ENCODE results near the gene SLC25A19. TPM values are rescaled to one million over a fixed set of nuclear protein-coding genes. Genes with fewer than 3 reads are reported as not detected.

Gene SLC25A19
- total RNA-seq, 1 experiment from 2014 or later, result 19.4 TPM

DNA sequence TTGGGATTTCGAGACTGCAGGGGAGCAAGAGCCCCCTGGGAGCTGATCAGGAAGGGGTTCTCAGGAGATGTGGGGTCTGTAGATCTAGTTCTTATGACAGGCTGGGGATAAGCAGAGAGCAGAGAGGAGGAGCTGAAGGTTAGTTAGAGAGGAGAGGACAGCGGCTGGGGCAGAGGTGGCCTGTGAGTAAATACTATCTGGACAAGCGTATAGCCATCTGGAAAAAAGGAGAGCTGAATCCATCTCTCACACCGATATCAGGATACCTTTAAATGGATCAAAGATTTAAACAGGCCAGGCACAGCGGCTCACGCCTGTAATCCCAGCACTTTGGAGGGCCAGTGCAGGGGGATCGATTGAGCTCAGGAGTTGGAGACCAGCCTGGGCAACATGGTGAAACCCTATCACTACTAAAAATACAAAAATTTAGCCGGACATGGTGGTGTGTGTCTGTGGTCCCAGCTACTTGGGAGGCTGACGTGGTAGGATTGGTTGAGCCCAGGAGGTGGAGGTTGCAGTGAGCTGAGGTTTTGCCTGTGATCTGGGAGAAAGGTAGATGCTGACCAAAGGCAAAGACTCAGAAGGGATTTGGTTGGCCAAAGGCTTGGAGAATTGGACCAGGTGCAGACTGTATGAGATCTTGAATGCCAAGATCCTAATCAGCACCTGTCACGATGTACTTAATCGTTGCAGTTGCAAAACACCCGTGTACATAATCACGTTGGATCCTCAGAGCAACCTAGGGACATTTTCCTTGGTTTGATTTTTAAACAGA lies 18.9 kb upstream of the SLC25A19 start:
- no peak for TF ChIP-seq EZH2 (IDR thresholded peaks at IDR 0.05; ENCODE audit: low read depth)
- TF ChIP-seq, protein P1, sequence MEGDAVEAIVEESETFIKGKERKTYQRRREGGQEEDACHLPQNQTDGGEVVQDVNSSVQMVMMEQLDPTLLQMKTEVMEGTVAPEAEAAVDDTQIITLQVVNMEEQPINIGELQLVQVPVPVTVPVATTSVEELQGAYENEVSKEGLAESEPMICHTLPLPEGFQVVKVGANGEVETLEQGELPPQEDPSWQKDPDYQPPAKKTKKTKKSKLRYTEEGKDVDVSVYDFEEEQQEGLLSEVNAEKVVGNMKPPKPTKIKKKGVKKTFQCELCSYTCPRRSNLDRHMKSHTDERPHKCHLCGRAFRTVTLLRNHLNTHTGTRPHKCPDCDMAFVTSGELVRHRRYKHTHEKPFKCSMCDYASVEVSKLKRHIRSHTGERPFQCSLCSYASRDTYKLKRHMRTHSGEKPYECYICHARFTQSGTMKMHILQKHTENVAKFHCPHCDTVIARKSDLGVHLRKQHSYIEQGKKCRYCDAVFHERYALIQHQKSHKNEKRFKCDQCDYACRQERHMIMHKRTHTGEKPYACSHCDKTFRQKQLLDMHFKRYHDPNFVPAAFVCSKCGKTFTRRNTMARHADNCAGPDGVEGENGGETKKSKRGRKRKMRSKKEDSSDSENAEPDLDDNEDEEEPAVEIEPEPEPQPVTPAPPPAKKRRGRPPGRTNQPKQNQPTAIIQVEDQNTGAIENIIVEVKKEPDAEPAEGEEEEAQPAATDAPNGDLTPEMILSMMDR (conservative IDR thresholded peaks at IDR 0.05), result no peak
- POLR2A ChIA-PET (ENCODE audit: unreplicated experiment), result interaction anchor here (0.6 to 0.7 kb wide), 2 partner anchors 85 to 99 kb away, joined by 6 to 8 read pairs; no protein-coding TSS in a partner anchor
- no TSS peak for BruUV-seq (replicated peaks)
- Histone ChIP-seq H3K4me3 (no peak overlapping the region), H2AFZ (no peak overlapping the region), H3F3A (ENCODE audit: insufficient read depth, low read depth) (peaks cover 3% of the 10 kb centered on the region; the same call in 1 of the 2 replicates), H3K36me3 (ENCODE audit: low read depth) (no peaks in the 10 kb centered on the region), H3K79me2 (ENCODE audit: low read depth) (no peaks in the 10 kb centered on the region), H3K27me3 (ENCODE audit: insufficient read depth, low read depth) (no peaks in the 10 kb centered on the region), H4K20me1 (ENCODE audit: insufficient read depth) (no peaks in the 10 kb centered on the region), H3K9me2 (ENCODE audit: insufficient read depth) (no peaks in the 10 kb centered on the region), H3K27ac (no peak overlapping the region), H3K4me2 (no peak overlapping the region), H3K4me1 (replicated peaks; ENCODE audit: insufficient read depth) (no peaks in the 10 kb centered on the region; the same call in 1 of the 2 replicates), H3K9me3 (ENCODE audit: insufficient read depth, low read depth) (no peaks in the 10 kb centered on the region)
- no peak for DNase-seq
- intact Hi-C loops (cut with micrococcal nuclease; ENCODE audit: unreplicated experiment), result no loop called here
- CTCF ChIA-PET, result no interaction called here

DNA sequence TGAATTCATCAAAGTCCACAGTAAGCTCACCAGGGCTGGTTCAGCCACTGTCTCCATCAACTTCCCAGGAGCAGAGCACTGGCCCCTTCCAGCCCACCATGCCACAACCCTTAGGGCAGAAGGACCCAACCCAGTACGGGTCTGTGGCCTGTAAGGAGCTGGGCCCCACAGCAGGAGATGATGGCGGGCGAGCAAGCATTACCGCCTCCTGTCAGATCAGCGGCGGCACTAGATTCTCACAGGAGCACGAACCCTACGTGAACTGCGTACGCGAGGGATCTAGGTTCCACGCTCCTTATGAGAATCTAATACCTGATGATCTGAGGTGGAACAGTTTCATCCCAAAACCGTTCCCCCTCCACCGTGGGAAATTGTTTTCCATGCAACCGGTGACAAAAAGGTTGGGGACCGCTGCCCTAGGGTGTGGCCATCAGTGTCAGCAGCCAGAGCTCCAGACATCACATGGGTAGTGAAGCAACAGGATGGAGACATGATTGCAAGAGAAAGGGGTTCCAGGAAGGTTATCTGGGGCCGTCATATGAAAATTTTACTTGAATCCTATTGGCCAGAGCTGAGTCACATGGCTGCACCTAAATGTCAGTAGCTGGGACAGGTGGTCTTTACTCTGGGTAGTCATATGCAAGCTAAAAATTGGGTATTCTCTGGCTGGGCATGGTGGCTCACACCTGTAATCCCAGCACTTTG lies 12.4 kb upstream of the SLC25A19 start:
- H3K27me3 ChIP-seq (ENCODE audit: insufficient read depth, low read depth), result no peaks in the 10 kb centered on the region
- ChIA-PET POLR2A (ENCODE audit: unreplicated experiment) (interaction anchor here (0.6 kb wide), 1 partner anchor 314 kb away, joined by 4 read pairs; the partner anchor contains the start of gene CDR2L), CTCF (no interaction called here)
- no peaks in the 10 kb centered on the region for H3K9me2 ChIP-seq (ENCODE audit: insufficient read depth)
- intact Hi-C loops (cut with micrococcal nuclease; ENCODE audit: unreplicated experiment), result no loop called here
- no peaks in the 10 kb centered on the region for H3K36me3 ChIP-seq (ENCODE audit: low read depth)
- H3K79me2 ChIP-seq (ENCODE audit: low read depth), result no peaks in the 10 kb centered on the region
- H3K4me1 ChIP-seq (replicated peaks; ENCODE audit: insufficient read depth), result no peaks in the 10 kb centered on the region
- DNase-seq, result no peak
- H3K9me3 ChIP-seq (ENCODE audit: insufficient read depth, low read depth), result no peaks in the 10 kb centered on the region
- H3K27ac ChIP-seq, result no peak overlapping the region
- BruUV-seq (replicated peaks), result no TSS peak
- H3K4me3 ChIP-seq, result no peak overlapping the region
- no peak for TF ChIP-seq EZH2 (IDR thresholded peaks at IDR 0.05; ENCODE audit: low read depth)
- TF ChIP-seq, protein P1 (conservative IDR thresholded peaks at IDR 0.05), result no peak
- H2AFZ ChIP-seq, result no peak overlapping the region
- 0 out of 2 replicates have a peak, but pooled peaks cover 5% of the 10 kb centered on the region for H3F3A ChIP-seq (ENCODE audit: insufficient read depth, low read depth)
- H4K20me1 ChIP-seq (ENCODE audit: insufficient read depth), result no peaks in the 10 kb centered on the region
- no peak overlapping the region for H3K4me2 ChIP-seq

DNA sequence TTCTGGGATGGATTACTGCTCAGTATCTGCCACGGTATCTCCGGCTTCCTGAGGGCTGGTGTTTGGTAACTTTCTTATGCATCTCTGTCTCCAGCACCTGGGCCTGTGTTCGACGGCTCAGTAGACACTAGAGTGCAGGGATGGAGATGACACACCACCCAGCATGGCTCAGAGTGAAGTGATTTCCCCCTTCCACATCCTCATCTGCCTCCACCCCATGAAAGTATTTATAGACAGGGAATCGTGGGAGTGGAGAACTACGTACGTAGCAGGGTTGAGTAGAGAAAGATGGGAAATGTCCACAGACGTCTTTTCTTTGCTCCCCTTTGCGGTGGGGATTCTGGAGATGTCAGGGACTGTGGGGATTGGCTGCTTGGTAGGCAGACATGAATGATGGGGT lies 11.8 kb upstream of the SLC25A19 start:
- no peak for TF ChIP-seq EZH2 (IDR thresholded peaks at IDR 0.05; ENCODE audit: low read depth)
- TF ChIP-seq, protein P1 (conservative IDR thresholded peaks at IDR 0.05), result no peak
- Histone ChIP-seq H4K20me1 (ENCODE audit: insufficient read depth) (no peaks in the 10 kb centered on the region), H3K79me2 (ENCODE audit: low read depth) (no peaks in the 10 kb centered on the region), H3K9me3 (ENCODE audit: insufficient read depth, low read depth) (no peaks in the 10 kb centered on the region), H3K4me2 (no peak overlapping the region), H3K4me1 (replicated peaks; ENCODE audit: insufficient read depth) (no peaks in the 10 kb centered on the region), H3K36me3 (ENCODE audit: low read depth) (no peaks in the 10 kb centered on the region), H3K27ac (no peak overlapping the region), H3F3A (ENCODE audit: insufficient read depth, low read depth) (0 out of 2 replicates have a peak, but pooled peaks cover 5% of the 10 kb centered on the region), H3K9me2 (ENCODE audit: insufficient read depth) (no peaks in the 10 kb centered on the region), H2AFZ (no peak overlapping the region), H3K4me3 (no peak overlapping the region), H3K27me3 (ENCODE audit: insufficient read depth, low read depth) (no peaks in the 10 kb centered on the region)
- no TSS peak for BruUV-seq (replicated peaks)
- ChIA-PET CTCF (no interaction called here), POLR2A (ENCODE audit: unreplicated experiment) (no interaction called here)
- DNase-seq, result no peak
- intact Hi-C loops (cut with micrococcal nuclease; ENCODE audit: unreplicated experiment), result no loop called here

All from PC-9 (cell line).